ENCODE measurements around the gene SNX14.

The SNX14 gene

GRCh38 chr6:85496009-85496579 is 97.6 kb downstream of the SNX14 start:
- peak; percentile 2 for DNase-seq

DNA sequence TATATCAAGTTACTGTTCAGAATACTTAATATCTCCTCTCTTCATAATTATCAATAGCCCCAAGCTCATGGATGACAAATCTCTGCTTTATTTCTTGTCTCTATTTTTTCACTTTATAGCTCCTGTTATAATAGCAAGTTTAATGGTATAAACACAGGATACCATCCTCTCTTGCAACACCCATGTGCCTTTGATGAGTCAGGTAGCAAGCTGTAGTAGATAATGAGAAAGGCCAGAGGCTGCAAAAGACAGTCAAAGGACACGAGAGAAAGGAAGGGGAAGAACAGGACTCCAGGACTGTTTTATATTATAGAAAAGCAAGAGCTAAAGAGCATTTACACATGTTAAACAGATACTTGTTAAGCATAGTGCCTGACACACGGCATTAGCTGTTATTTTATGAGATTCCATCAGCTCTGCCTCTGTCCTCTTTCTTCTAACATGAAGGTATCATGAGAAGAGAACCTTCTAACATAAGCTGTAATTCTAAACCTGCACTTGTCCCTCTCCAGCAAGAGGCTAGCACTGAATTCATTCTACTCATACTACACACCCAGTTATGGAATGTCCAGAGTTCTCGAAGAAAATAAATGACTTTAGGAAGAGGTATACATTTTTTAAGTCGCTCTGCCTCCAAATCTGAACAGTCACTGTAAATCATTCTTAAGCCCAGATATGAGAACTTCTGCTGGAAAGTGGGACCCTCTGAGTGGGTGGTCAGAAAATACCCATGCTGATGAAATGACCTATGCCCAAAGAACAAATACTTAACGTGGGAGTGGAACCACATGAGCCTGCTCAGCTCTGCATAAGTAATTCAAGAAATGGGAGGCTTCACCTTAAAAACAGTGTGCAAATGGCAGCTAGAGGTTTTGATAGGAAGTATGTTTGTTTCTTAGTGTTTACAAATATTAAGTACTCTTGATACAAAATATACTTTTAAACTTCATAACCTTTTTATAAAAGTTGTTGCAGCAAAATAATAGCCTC is 98.8 kb downstream of the SNX14 start:
- no peak for DNase-seq

GRCh38 chr6:85493389-85493788 is 100.3 kb downstream of the SNX14 start:
- DNase-seq: no peak

- no peak for DNase-seq
These were observed 103.0 kb downstream of the SNX14 start for GRCh38 chr6:85490516-85491248.

DNA sequence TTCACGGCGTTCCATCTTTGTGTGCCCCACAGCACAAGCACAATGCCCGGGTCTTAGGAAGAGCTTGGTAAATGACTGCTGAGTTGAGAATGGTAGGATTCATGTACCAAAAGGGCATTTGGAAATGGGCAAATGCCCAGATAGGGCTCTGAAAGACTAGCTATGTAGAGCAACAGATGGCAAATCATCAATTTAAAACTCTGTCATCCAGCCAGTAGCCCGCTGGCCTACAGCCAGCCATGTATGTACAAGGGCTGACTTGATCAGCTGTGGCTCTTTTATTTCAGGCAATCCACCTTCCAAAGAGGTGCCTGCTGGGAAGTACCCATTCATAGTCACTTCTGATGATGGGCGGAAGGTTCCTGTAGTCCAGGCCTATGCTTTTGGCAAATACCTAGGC is 108.7 kb downstream of the SNX14 start:
- DNase-seq: peak; percentile 60

DNA sequence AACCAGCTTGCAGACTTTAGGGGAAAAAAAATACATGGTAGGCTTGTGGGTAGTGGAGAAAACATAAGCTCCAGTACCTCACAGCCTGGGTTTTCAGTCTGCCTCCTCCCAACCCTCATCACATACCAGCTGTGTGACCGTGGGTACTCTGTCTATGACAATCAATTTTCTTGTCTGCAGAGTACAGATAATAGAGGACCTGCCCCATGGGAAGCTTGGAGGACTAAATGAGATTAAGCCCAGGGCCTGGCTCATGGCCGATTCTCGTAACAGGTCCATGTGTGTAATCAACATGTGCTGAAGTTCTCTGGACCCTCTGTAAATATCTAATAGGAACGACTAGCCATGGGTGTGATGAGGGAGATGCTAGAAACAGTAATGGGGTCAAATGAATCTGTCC is 109.8 kb downstream of the SNX14 start:
- DNase-seq: no peak

- DNase-seq: peak; percentile 39
These were observed 110.6 kb downstream of the SNX14 start for GRCh38 chr6:85482905-85483700.

DNA sequence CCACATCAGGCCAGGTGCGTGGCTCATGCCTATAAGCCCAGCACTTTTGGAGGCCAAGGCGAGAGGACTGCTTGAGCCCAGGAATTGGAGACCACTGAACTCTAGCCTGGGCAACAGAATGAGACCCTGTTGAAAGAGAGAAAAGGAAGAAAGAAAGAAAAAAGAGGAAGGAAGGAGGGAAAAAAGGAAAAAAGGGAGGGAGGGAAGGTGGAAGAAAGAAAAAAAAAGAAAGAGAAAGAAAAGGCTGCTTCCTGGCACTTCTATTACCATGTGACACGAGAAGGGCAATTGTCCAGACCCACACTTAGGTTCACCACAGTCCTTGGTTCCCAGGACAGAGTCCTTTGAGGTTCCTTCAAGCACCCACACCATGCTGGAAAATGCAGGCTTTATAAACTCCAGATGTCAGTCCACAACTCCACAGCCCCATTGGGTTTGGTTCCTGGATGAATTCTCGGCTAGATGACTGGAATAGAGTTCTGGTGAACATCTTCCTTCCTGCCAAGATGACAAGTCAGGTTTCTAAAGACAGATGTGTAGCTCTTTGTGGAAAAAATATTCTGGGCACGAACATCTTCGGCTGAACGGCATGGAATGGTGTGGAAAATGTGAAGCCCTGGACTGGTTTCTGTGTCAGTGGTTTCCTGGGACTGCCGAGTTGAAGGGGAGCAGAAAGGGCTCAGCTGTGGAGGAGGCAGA is 111.3 kb downstream of the SNX14 start:
- DNase-seq: no peak

DNA sequence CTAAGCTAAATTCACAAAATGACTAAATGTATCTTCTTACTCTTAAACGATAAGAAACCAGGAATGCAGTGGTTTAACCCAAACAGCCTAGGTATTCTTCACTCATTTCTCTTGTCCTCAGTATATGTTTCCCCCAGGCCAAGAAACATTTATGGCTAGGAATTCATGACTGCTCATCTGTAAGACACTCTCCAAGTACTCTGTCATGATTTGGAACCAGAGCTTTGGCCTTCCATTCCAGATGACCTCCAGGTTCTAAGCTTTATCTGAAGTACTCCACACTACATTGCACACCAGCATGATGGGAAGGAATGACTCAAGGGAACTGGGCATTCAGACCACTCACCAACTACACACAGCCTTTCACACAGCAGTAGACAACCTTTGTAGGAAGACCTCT is 114.5 kb downstream of the SNX14 start:
- DNase-seq: no peak

- no peak for DNase-seq
These were observed 117.1 kb downstream of the SNX14 start for GRCh38 chr6:85476532-85476931.

- DNase-seq: no peak
These were observed 119.9 kb downstream of the SNX14 start for GRCh38 chr6:85473748-85474147.

DNA sequence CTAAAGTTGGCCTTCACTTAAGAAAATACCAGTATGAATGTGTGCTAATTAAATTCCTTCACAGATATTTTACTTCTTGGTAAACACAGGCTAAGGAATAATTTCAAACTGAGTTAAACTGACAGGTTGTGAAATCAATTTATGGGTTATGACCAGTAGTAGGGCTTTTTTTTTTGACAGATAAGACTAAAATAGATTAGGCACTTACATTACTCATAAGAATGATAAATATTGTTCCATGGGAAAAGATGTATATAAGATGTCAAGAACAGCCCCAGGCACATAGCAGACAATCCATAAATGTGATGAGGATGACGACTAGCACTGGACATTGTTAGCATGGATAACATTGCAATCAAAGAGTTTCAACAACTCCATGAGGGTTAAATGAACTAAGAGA is 120.9 kb downstream of the SNX14 start:
- no peak for DNase-seq

GRCh38 chr6:85470023-85470410 is 123.6 kb downstream of the SNX14 start:
- no peak for DNase-seq

DNA sequence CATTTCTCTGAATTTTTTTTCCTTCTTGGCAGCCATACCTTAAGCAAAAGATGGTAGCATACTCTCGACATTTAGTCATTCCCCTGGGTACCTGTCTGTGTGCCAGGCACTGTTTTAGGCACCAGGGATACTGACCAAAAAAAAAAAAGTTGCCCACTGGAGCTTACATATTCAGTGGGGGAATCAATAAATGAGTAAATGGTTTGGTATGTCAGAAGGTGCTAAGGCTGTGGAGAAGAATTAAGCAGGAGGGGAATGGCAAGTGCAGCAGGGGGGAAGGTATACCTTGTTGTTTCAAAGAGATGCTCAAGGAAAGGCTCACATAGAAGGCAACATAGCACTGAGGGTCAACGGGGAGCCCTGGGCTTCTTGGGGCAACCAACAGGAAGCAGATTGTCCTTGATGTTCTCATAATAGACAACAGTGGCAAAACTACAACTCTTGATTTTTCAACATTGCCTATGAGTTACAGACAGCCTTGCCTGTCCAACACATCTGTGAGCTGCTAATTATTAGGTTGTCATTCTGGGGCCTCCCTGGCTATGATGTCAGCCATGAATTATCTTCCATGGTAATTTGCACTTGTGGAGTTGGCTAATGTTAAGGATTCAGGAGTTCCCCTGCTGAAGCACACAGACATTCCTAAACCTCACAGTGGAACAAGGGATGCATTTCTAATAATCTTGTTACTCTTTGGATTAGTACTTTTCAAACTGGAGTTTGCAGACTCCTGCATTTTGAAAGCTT is 124.2 kb downstream of the SNX14 start:
- DNase-seq: no peak

DNA sequence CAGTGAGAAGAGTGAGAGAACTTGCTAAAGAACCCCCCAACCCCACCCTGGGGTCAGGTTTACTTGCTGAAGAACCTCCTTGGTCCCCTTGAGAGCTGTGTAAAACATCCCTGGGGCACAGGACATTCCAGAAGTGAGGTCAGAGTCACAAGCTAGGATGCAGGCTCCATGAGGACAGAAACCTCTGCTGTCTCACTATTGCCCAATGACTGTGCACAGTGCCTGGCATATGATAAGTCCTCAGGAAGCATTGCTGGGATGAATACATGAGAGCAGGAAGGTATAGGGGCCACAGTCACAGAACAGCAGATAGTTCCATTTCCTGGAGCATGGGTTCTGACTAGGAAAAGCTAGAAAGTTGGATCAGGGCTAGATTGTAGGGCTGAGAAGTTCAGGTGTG is 125.3 kb downstream of the SNX14 start:
- no peak for DNase-seq

GRCh38 chr6:85465762-85466161 is 127.9 kb downstream of the SNX14 start:
- no peak for DNase-seq

- no peak for DNase-seq
These were observed 128.9 kb downstream of the SNX14 start for GRCh38 chr6:85464722-85465150.

DNA sequence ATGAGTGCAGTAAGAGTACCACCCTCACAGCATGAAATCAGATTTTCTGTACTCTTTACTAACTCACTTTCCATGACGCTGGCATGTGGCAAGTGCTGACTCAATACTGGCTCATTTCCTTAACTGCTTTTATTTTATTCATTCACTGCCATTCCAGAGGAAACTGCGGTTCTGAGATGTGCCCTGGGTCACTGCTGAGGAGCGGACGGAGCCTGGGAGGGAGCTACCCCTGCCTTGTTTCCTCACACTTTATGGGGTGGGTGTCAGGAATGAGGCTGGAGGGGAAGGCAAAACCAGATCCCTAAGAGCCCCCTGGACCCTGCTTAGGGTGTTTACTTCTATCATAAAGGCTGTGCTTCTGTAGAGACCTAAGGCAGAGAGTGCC is 129.4 kb downstream of the SNX14 start:
- no peak for DNase-seq

- DNase-seq: no peak
These were observed 129.9 kb downstream of the SNX14 start for GRCh38 chr6:85463621-85464259.

- DNase-seq: no peak
These were observed 131.0 kb downstream of the SNX14 start for GRCh38 chr6:85462673-85463072.

DNA sequence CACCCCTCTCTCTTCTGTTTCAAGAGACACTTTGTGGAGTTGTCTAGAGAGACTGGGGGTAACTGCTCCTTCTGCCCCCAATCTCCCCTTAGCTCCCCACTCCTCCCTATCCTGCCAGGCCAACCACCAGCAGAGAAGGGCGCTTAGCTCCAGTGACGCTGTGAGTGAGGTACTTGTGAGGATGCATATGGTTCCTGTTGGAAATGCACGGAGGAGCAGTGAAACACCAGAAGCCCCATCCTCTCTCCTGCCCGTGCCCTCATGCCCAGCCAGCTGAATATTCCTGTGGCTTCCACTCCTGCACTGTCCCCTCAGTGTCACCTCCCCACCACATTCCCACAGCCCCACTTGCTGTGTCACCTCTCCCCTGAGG is 131.9 kb downstream of the SNX14 start:
- no peak for DNase-seq

Data from NCI-H1105 treated with DMSO at 0.1 percent for 48 hours (cell line).